BJ (cell line): ENCODE measurements around the gene EMC8. TPM values are rescaled to one million over a fixed set of nuclear protein-coding genes. Genes with fewer than 3 reads are reported as not detected.
A peak's percentile ranks its signal among the peaks of the same experiment; 100 is the strongest.

Experiments used
- CTCF ChIA-PET: fragments of 350-600 bp; formaldehyde crosslinking; extraction: SDS; loops from one replicate; lab custom pipeline; 2021; ENCODE audit warnings: antibody characterized with exemption, inconsistent platforms; lab: Yijun Ruan, JAX
- POLR2A ChIA-PET: fragments of 300-600 bp; sonication (Branson Sonifier 250); formaldehyde crosslinking; extraction: SDS; loops from one replicate; lab custom pipeline; 2021; ENCODE audit warnings: antibody characterized with exemption; lab: Charles Lee
- DNase-seq: peaks from one replicate; pipeline ENCODE4 v3.0.0-alpha.2; 2011; ENCODE audit warnings: low read depth
- H3K27me3 ChIP-seq: 2 replicates; pipeline ENCODE4 v1.6.0; 2011; ENCODE audit warnings: low read length; ENCODE audit not compliant: control insufficient read depth, insufficient read depth
- H3K36me3 ChIP-seq: 2 replicates; pipeline ENCODE4 v1.5.1; 2011; ENCODE audit warnings: low read length; ENCODE audit not compliant: control insufficient read depth, insufficient read depth
- H3K4me3 ChIP-seq: 2 replicates; pipeline ENCODE4 v1.5.1; 2011; ENCODE audit warnings: low read depth, mild to moderate bottlenecking, control low read depth, low read length
- CTCF ChIP-seq: IDR thresholded peaks from 2 replicates; pipeline ENCODE4 v1.5.1; 2011; ENCODE audit warnings: low read depth, mild to moderate bottlenecking, control low read depth, inconsistent platforms, low read length, moderate library complexity; ENCODE audit not compliant: insufficient read depth
- polyA plus RNA-seq: library from polyadenylated mRNA; depleted of rRNA; stranded (reverse); fragments of >200 nt; gene quantifications from 2 replicates; pipeline ENCODE4 v1.2.3, GENCODE V29; 2011

Gene EMC8
- polyA plus RNA-seq, 1 experiment: 36.9 TPM

- TF ChIP-seq CTCF: no peak
- POLR2A ChIA-PET: no interaction called here
- Histone ChIP-seq H3K27me3 (no peaks in the 10 kb centered on the region), H3K36me3 (no peaks in the 10 kb centered on the region), H3K4me3 (peak within 1 kb of the TSS; percentile 60)
- CTCF ChIA-PET: no interaction called here
- no peak for DNase-seq
Observed at GRCh38 chr16:85750827-85751697, 48.3 kb downstream of the EMC8 start, which contains the start of gene C16orf74. Gene C16orf74 (minus strand): TSS chr16:85751096. CDS start chr16:85735217, 15,879 bp downstream.

- Histone ChIP-seq H3K36me3 (no peaks in the 10 kb centered on the region), H3K4me3 (peak overlapping the region; percentile 60), H3K27me3 (no peaks in the 10 kb centered on the region)
- no peak for DNase-seq
- ChIA-PET POLR2A (no interaction called here), CTCF (no interaction called here)
- peak; percentile 25; the same call in 1 of the 2 replicates for TF ChIP-seq CTCF
Observed at GRCh38 chr16:85750146-85750826, 49.1 kb downstream of the EMC8 start.

- Histone ChIP-seq H3K27me3 (no peaks in the 10 kb centered on the region), H3K4me3 (peak overlapping the region; percentile 60), H3K36me3 (no peaks in the 10 kb centered on the region)
- CTCF ChIA-PET: no interaction called here
- POLR2A ChIA-PET: no interaction called here
- no peak for DNase-seq
- no peak for TF ChIP-seq CTCF
Observed at GRCh38 chr16:85749771-85750145, 49.6 kb downstream of the EMC8 start.

- no peak for TF ChIP-seq CTCF
- DNase-seq: no peak
- H3K4me3 ChIP-seq: no peak overlapping the region
- POLR2A ChIA-PET: no interaction called here
- CTCF ChIA-PET: interaction anchor here (0.8 to 1.9 kb wide), 3 partner anchors 9 to 28 kb away, joined by 3 to 5 read pairs (median 4); no protein-coding TSS in a partner anchor
- H3K36me3 ChIP-seq: no peaks in the 10 kb centered on the region
- no peaks in the 10 kb centered on the region for H3K27me3 ChIP-seq
Observed at GRCh38 chr16:85746460-85747215, 52.7 kb downstream of the EMC8 start.
